ENCODE results near the gene DNMT3A.

GRCh38 chr2:25229279-25230197 is 112.2 kb downstream of the DNMT3A start:
- no peak for TF ChIP-seq TAF1 (IDR thresholded peaks at IDR 0.05; ENCODE audit: low read depth, low read length)
- TF ChIP-seq POLR2AphosphoS5 (IDR thresholded peaks at IDR 0.05; ENCODE audit: low read depth, low read length): no peak
- no peak for TF ChIP-seq POLR2A (IDR thresholded peaks at IDR 0.05; ENCODE audit: low read depth, low read length)
- no peak for TF ChIP-seq POU2F2 (IDR thresholded peaks at IDR 0.05; ENCODE audit: low read depth, low read length)
- TF ChIP-seq SPI1 (IDR thresholded peaks at IDR 0.05; ENCODE audit: low read depth, low read length): no peak
- no peak for TF ChIP-seq PAX5 (IDR thresholded peaks at IDR 0.05; ENCODE audit: insufficient read depth, low read length, severe bottlenecking)

Measured in GM12891 (cell line).